HG03095 (cell line): ENCODE results near the gene TNIP2.

Source experiments
- ATAC-seq: cut with Tn5 transposase; IDR thresholded peaks from one replicate; pipeline ENCODE4 v1.9.1; 2021; ENCODE audit warnings: moderate library complexity; ENCODE audit not compliant: unreplicated experiment

TNIP2 gene

DNA sequence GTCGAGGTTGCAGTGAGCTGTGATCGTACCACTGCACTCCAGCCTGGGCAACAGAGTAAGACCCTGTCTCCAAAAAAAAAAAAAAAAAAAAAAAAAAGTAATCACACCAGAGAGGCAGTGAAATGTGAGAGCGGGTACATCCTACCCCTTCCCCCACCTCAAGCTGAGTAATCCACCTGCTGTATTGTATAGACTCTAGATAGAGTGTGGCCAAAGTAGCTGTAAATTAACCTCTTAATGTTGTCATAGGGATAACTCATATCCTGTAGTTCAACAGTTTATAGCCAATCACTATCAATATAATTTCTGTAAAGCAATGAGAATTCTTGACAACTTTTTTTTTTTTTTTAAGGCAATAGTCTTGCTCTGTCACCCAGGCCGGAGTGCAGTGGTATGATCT is 30.8 kb downstream of the TNIP2 start:
- no peak for ATAC-seq

DNA sequence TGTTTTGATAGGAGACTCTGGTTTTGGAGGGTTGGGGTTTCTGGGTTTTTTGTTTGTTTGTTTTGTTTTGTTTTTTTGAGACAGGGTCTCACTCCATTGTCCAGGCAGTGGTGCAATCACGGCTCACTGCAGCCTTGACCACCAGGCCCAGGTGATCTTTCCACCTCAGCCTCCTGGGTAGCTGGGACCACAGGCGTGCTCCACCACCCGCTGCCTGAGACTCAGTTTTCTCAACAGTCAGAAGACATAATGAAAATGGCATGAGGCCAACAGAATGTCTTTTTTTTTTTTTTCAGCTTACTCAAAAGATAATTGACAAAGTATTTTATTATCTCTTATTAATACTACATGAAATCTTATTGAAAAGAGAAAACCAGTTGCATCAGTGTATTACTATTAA is 32.4 kb downstream of the TNIP2 start:
- ATAC-seq: no peak

DNA sequence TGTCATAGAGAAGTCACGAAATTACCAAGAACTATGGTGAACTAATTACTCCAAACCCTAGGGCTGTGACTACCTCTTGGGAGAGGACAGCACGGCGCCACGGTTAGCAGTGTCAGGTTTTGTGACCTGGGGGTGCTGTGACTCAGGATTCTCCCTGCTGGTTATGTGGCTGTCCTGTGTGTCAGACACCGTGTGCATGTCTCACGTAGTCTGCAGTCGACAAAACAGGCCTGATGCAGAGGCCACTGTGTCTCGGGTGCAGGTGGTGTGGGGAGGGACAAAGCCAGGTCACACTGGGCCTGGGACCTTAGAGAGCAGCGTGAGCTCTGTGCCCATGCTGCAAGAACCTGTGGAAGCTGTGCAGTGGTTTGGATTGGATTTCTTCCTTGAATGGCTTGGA is 34.1 kb downstream of the TNIP2 start:
- ATAC-seq: no peak

DNA sequence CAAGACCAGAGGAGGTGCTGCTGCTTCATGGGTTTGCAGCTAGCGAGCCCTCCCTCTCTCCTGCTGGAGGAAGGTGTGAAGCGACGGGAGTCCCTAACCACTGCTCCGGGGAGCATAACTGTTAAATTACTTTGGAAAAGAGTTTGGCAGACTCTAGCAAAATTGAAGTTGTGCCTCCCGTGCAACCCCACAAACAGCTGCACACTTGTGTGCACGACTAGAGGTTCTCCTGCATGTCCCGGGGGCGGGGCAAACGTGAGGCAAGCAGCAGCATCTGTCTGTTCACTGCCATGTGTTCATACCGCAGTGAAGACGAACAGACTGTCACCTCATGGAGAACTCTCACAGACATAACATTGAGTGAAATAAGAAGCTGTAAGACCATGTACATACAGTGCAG is 34.5 kb downstream of the TNIP2 start:
- no peak for ATAC-seq

DNA sequence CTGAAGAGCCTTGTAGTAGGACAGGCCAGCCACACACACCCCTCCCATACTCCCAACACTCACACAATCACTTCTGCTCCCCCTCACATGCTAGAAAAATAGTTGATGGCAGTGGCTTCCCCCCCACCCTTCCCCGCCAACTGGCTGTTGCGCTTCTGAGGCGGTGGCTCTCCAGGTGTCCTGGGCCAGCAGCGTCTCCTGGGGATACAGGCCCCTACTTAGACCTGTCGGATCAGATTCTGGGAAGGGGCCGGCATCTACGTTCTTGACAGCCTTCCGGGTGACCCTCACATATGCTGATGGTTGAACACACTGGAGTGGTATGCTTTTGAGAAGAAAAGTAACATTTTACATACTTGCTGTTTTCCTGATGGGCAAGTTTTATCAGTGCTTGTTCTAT is 39.9 kb downstream of the TNIP2 start:
- ATAC-seq: no peak

DNA sequence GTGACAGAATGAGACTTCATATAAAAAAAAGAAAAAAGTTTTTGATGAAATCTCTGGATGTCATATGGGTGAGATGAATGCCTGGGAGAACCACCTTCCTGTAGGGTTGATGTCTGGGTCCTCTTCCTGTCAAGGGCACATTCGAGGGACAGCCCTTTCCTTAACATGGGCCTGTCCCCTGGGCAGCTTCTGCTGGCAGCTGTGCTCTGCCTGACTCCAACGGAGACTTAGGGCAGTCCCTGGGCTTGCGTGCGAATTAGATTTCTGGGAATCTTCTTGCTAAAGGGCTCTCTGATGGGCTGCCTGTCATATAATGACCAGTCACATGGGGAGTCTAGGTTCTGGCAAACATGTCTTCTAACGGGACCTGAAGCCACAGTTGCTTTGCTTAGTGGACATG is 40.7 kb downstream of the TNIP2 start:
- no peak for ATAC-seq

DNA sequence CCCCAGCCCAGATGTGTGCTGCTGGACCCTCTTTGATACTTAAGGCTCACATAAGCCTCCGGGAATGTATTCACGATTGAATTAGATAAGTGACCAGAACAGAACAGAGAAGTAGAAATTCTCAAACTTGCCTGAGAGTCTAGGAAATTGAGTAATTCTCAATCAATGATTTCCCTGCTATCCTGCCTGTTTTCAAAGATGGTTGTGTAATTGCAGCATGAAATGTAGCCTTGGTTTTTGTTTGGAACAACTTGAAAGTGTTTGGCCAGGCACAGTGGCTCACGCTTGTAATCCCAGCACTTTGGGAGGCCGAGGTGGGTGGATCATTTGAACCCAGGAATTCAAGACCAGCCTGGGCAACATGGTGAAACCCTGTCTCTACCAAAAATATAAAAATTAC is 41.2 kb downstream of the TNIP2 start:
- ATAC-seq: no peak

DNA sequence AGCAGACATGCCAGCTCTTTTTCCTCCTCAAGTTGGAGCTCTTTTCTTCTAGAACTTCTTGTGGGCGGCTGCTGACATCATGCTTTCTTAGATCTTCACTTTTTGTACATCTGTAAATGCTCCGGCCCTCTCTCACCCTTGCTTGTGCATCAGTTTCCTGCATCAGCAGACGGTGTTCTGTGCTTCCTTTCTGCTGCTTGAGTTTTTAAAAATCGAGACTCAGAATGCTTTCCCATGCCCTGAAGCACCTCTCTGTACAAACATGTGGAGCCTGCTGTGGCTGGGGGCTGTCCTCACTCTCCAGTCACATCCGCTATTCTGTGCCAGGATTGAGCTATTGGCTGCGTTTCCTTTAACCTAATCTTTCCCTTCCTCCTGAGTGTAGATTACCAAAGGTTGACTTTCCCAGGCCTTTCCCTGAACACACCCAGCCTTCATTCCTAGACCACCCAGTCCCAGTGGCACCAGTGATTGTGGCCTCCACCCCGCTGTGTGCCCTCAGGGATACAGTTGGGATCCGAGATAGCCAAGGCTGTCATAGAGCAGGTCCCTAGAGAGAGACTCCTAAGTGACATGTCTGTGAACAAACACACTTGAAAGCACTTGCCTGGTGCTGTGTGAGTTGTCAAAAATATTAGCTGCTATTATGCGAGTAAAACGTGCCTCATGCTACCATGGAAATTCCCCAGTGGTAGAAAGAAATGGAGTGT is 41.9 kb downstream of the TNIP2 start:
- no peak for ATAC-seq

DNA sequence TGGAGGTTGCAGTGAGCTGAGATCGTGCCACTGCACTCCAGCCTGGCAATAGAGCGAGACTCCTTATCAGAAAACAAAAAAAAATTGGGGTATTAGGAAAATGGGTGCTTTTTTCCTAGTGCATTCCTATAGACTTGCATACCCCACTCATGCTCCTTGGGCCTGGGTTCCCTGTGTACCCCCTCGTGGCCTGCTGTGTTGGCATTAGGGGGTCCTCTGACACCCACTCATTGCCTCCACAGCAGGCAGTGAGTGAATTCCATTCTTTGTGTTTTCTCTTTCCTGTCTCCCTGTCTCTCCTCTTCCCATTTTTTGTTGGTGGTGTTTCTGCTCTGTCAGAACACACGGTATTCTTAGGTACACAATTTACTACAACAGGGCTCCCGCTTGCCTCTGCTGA is 42.8 kb downstream of the TNIP2 start:
- no peak for ATAC-seq

DNA sequence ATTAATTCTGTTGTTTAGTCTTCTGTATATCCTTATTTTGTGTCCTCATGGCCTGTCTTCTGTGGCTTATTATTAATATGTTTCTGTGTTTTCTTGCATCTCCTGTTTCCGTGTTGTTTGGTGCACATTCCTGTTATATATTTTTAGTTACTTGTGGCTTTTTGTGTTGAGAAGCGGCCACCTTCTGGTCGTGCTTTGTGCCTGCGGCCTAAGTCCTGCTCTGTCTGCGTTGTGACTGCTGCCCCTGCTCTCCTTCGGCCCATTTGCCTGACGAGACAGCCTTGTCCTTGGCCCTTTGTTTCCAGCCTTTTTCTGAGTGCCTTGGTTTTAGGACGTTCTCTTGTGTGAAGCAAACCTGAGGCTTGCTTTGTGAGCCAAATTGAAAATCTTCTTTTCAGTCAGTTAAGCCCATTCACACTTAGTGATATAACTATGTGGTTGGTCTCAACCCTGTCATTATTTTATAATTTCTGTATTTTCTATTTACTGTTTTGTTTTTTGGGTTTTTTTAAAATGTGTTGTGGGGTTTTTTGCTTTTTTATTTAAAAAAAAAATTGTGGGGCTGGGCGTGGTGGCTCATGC is 43.8 kb downstream of the TNIP2 start:
- ATAC-seq: no peak

DNA sequence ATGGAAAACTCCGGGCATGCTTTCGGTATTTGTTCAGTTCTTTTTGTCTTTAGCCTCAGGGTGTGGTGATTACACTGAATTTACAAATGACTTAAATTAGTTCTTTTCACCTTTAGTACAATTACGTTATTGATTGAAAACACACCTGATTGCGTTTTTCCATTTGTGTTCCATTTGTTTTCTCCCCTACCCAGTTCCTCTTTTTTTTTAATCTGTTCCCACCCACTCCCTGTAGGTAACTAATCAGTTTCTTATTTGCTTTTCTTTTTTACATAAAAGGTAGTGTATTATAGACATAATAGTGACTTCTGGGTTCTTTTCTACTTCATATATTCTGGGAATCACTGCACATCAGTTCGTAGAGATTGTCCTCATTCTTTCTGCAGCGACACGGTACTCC is 53.4 kb downstream of the TNIP2 start:
- ATAC-seq: no peak

DNA sequence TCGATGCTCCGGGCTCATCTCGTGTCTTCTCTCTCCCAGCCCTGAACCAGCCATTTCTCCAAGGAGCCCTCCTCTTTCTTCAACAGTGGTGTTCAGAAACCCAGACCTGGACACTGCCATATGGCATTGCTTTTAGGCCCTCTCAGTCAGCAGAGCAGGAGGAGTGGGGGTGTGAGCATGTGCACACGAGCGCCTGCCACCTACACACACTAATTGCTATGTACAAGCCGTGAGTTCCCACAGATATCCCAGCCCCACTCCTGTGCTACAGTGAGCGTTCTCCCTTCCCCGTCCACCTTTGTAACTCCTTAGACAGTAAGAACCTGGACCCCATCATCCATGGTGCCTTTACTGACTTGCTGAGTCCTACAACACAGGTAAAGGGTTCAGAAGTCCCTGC is 53.8 kb downstream of the TNIP2 start:
- no peak for ATAC-seq

DNA sequence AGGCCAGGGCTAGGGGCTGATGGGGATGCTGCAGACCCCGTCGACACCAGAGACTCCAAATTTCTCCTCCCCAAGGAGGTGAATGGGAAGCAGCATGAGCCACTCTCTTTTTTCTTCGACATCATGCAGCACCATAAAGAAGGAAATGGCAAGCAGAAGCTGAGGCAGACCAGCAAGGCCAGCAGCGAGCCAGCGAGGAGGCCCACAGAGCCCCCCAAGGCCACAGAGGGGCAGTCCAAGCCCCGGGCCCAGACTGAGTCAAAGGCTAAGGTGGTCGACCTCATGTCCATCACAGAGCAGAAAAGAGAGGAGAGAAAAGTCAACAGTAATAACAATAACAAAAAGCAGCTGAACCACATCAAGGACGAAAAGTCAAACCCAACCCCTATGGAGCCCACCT is 56.1 kb downstream of the TNIP2 start:
- no peak for ATAC-seq

DNA sequence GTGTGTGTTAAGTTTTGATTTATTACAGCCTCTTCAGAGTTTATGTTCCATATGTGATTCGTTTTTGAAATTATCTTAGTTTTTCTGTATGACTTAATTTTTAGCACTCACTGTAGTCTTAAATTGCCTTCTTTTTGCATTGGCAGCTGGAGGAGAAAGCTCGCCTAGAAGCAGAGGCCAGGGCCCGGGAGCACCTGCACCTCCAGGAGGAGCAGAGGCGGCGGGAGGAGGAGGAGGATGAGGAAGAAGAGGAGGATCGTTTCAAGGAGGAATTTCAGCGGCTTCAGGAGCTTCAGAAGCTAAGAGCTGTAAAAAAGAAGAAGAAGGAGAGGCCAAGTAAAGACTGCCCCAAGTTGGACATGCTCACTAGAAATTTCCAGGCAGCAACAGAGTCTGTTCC is 56.6 kb downstream of the TNIP2 start:
- ATAC-seq: no peak

DNA sequence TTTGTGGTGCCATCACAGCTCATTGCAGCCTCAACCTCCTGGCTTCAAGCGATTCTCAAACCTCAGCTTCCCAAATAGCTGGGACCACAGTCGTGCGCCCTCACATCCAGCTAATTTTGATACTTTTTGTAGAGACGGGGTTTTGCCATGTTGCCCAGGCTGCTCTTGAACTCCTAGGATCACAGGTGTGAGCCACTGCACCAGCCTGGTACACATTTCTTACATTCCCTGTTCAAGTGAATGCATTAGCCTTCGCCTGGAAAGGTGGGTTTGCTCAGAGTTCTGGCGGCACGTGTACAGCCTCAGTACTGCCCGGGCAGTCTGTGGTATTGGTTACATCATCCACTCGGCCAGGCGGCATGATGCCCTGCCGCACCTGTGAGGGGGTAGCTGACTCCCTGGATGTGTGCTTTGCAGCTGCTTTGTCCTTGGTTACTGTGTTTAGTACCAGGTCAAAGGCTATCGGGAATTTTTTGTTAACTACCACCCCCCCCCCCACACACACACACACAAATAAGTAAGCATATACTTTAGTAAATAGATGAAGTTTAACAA is 57.1 kb downstream of the TNIP2 start:
- ATAC-seq: no peak

DNA sequence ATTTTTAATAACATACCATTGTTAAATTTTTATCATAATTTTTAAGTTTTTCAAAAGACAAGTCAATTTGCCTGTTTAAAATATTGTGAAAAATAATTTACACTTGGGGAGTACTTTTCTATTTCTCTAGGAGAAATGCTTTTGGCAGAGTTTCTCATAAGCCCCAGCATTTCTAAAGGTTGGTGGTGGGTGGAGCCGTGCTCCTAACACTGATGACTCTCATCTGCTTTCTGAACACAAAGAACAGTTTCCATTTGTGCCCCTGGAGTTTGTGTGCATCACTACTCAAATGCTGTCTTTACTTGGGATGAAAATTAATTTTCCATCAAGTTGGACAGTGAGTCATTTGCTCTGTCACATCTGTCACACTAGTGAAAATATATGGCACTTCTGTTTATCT is 57.6 kb downstream of the TNIP2 start:
- no peak for ATAC-seq

DNA sequence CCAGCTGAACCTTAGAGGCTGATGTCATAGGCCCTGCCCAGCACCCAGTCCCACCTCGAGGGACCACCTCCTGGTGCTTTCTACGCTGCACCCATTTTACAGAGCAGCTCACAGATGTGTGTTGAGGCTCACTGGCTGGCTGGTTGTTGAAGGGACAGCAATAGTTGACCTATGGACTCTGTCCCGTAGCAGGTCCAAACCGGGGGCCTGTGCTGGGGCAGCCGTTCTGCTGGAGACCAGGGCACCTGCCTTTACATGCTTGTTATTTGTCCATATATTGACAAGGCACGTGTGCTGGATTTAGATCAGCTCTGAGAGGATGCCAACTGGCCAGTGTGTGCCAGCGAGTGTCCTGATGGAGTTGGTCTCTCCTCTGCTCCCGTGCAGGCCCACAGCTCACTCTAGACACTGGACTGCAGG is 58.1 kb downstream of the TNIP2 start:
- ATAC-seq: no peak

DNA sequence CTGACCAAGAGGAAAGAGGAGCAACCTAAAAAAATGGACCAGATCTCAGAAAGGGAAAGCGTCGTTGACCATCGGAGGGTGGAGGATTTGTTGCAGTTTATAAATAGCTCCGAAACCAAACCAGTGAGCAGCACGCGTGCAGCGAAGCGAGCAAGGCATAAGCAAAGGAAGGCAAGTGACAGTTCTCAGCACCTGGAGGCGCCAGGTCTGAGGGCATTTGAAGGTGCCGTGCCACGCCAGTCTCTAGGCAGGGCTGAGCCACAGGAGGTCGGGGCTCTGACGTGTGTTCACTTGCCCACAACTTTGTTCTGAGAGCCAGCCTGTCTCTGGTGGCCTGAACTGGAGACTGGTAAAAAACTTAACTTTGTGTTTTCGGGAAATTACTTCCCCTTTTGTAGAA is 59.7 kb downstream of the TNIP2 start:
- ATAC-seq: peak; percentile 91

DNA sequence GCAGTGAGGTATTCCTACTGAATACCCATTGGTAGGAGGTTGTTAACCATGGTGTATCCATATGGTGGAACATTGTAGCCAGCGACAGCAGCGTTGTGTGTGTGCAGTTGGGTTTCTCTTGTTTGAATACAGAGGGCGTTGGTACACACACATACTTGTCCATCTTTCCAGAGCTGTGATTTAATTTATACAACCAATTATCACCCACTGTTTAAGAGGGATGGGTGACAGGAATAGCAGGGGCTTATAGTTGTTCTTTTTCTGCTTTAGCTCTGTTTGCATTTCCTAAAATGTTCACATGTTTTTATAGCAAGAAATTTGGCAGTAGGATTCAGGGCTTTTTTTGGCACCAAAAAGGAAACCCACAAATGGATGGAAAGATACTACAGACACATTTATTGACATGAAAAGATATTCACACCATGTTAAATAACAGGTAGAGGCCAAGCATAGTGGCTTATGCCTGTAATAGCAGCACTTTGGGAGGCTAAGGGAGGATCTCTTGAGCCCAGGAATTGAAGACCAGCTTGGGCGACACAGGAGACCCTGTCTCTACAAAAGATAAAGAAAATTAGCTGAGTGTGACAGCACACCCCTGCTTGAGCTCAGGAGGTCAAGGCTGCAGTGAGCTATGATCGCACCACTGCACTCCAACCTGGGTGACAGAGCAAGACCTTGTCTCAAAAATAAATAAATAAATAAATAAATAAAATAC is 60.6 kb downstream of the TNIP2 start:
- no peak for ATAC-seq

DNA sequence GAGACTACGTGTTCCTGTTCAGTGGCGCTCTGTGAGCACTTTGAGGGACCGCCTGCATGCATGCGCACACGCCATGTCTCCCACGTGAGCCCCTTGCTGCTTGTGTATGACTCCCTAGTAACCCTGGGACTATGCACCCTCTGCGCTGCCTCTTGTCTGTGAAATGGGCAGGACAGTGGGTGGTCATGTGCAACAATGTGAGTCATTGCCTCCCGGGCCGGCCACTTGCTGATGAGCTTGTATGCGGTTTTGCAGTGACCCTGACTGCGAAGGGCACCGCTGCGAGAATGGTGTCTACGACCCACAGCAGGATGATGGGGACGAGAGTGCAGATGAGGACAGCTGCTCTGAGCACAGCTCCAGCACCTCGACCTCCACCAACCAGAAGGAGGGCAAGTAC is 61.4 kb downstream of the TNIP2 start:
- ATAC-seq: no peak

DNA sequence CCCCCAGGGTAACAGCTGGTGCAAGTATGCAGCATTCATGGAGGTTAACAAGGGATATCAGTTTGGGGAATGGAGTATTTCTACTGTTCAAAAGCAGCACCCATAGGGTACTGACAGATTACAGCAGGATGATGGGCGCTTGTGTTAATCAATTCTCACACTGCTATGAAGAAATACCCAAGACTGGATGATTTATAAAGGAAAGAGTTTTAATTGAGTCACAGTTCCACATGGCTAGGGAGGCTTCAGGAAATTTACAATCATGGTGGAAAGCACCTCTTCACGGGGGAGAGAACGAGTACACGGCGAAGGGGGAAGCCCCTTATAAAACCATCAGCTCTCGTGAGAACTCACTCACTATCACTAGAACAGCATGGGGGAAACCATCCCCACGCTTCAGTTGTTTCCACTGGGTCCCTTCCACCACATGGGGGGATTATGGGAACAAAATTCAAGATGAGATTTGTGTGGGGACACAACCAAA is 64.1 kb downstream of the TNIP2 start:
- no peak for ATAC-seq
